GM21367 (cell line): ENCODE results near the gene VPS25.
"Not testable (repeated sequence)": the region's sequence is repeated elsewhere in the genome, so short reads cannot be mapped to it uniquely, and the experiment has no call there.

Experiments used
- ATAC-seq: cut with Tn5 transposase; IDR thresholded peaks from one replicate; pipeline ENCODE4 v1.9.1; 2021; ENCODE audit not compliant: unreplicated experiment

Gene VPS25

GRCh38 chr17:42773290-42774035 lies at the start of gene VPS25:
VPS25 (plus strand) TSS chr17:42773449; CDS start chr17:42773476, 27 bp downstream.
- ATAC-seq: peak; percentile 65

DNA sequence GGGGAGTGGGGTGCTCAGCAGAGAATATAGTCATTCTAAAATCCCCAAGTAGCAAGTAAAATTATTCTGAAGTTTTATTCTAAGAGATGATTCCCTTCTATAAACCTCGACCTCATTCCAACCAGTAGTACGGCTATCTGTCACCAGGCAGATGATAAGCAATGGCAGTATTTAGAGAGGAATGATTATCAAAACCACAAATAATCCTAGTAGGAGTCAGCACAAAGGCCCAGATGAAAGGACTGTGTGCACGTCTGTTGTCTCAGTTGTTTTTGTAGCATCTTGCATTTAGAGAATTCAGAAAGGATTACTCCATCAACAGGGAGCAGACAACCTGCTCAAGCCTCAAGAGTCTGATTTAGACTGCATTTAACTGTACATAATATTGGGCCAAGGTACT lies 49.6 kb upstream of the VPS25 start:
- ATAC-seq: no peak

DNA sequence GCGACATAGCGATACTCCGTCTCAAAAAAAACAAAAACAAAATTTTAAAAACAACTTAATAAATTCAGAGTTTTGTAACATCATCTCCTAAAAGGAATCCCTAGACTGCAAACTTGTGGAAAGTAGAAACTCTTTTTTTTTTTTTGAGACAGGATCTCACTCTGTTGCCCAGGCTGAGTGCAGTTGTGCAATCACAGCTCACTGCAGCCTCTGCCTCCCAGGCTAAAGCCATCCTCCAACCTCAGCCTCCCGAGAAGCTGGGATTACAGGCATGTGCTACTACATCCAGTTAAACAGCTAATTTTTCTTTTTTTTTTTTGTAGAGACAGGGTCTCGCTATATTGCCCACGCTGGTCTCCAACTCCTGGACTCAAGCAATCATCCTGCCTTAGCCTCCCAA lies 48.1 kb upstream of the VPS25 start:
- ATAC-seq: no peak

- no peak for ATAC-seq
These were observed 32.5 kb upstream of the VPS25 start for GRCh38 chr17:42740699-42741098.

DNA sequence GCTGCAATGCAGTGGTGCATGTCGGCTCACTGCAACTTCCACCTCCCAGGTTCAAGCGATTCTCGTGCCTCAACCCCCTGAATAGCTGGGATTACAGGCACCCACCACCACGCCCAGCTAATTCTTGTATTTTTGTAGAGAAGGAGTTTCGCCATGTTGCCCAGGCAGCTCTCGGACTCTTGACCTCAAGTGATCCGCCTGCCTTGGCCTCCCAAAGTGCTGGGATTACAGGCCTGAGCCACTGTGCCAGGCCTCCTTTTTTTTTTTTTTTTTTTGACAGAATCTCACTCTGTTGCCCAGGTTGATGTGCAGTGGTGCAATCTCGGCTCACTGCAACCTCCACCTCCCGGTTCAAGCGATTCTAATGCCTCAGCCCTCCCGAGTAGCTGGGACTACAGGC lies 30.3 kb upstream of the VPS25 start:
- not testable (repeated sequence) for ATAC-seq

- ATAC-seq: no peak
These were observed 29.5 kb upstream of the VPS25 start for GRCh38 chr17:42743595-42744282.

GRCh38 chr17:42744283-42744805 lies 28.9 kb upstream of the VPS25 start:
- peak; percentile 41 for ATAC-seq

GRCh38 chr17:42744806-42745617 lies 28.2 kb upstream of the VPS25 start, which contains the start of gene EZH1:
EZH1 (minus strand) TSS chr17:42745040; CDS start chr17:42728941, 16,099 bp downstream.
- ATAC-seq: peak; percentile 62

DNA sequence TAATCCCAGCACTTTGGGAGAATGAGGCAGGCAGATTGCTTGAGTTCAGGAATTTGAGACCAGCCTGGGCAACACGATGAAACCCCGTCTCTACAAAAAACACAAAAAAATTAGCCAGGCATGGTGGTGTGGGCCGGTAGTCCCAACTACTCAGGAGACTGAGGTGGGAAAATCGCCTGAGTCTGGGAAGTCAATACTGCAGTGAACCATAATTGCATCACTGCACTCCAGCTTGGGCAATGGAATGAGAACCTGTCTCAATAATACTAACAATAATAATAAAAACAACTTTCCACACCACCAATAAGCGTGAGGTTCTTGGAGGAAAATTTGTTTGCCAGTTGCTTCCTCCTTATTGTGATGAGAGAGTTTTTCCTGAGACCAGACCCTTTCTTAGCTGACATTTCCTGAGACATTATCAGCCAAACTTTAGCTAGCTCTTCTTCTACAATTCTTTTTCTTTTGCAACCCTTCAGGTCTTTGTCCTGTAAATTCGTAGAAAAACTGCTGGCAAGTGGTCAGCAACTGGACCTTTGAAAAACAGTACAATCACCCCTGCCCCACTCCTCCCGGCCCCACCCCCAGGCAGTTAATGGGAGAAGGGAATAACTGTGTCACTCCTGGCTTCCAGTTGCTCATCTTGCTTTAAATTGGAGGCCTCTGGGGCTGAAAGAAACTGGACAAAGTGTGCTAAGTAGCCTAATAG lies 24.9 kb upstream of the VPS25 start:
- ATAC-seq: no peak

- no peak for ATAC-seq
These were observed 24.1 kb upstream of the VPS25 start for GRCh38 chr17:42748908-42749798.

- no peak for ATAC-seq
These were observed 22.4 kb upstream of the VPS25 start for GRCh38 chr17:42750739-42751344.

GRCh38 chr17:42751628-42752027 lies 21.6 kb upstream of the VPS25 start:
- ATAC-seq: no peak

- no peak for ATAC-seq
These were observed 18.5 kb upstream of the VPS25 start for GRCh38 chr17:42754782-42755181.

DNA sequence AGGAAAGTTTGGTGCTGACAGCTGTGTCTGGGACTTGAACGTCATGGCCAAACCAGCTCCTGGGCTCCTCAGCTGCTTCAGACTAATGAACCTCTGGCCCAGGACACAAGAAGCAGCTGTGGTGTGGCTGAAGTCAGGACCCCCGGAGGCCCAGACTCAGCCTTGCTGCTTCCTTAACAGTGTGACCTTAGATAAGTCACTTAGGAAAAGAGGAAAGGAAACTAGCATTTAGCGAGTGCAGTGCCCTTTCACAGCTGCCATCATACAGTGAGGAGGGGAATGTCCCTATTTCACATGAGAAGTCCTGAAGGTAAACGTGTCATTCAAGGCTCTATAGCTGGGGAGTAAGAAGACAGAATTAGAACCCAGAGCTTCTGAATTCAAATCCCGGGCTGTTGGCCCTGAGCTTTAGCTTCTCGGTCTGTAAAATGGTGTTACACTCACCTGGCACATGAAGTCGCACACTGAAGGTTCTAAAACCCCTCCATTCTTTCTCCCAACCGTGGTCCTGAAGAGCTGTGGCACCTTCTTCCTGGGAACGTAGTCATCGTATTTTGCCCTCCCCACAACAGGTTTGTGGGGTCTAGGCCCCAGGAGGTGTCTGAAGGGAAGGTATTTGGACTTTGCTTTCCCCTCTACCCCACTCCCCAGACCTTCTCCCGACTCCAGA lies 13.1 kb upstream of the VPS25 start:
- no peak for ATAC-seq

DNA sequence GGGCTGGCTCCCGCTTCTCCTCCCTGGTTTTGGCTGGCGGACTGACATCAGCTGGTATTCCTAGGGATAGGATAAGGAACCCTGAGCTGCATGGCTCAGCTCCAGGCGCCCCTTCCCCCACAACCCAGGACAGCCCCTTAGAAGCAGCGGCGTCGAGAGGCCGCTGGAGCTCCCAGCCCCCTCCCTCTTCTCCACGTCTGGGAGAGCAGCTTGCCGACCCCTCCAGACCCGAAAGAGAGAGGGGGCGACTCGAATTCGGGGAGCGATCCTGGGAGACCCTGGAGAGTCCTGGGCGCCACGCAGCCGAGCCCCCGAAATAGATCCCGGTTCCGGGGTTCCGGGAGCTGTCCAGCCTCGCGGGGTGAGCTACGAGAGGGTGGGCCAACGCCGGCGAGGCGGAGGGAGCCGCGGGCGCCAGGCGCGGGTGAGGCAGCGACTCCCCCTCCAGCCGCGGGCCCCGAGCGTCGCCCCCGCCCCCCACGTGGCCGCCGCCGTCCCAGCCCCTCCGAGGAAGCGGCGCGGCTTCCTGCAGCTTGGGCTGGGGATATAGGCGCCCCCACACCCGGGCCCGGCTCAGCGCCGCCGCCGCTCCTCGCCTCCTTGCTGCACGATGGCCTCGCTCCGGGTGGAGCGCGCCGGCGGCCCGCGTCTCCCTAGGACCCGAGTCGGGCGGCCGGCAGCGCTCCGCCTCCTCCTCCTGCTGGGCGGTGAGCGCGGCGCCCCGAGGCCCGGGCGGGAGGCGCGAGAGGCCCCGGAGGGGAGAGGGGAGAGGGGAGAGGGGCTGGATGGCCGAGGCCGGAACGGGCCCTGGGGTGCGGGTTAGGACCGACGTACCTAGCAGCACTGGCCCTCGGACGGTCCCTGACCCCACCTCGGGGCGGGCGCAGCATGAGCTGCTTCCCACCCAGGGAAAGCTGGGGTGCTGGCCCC lies 12.3 kb upstream of the VPS25 start, which contains the start of gene RAMP2:
Gene RAMP2 (plus strand): TSS at position 576 of the 930 bp plus-strand sequence. CDS start 35 bp downstream, at position 611.
- ATAC-seq: no peak

GRCh38 chr17:42761638-42762037 lies 11.6 kb upstream of the VPS25 start:
- ATAC-seq: no peak

DNA sequence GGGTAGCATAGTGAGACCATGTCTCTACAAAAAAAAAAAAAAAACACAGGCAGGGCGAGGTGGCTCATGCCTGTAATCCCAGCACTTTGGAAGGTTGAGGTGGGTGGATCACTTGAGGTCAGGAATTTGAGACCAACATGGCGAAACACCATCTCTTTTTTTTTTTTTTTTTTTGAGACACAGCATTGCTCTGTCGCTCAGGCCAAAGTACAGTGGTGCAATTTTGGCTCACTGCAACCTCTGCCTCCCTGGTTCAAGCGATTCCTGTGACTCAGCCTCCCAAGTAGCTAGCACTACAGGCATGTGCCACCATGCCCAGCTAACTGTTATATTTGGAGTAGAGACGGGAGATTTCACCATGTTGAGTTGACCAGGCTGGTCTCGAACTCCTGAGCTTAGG lies 7.1 kb upstream of the VPS25 start:
- no peak for ATAC-seq

DNA sequence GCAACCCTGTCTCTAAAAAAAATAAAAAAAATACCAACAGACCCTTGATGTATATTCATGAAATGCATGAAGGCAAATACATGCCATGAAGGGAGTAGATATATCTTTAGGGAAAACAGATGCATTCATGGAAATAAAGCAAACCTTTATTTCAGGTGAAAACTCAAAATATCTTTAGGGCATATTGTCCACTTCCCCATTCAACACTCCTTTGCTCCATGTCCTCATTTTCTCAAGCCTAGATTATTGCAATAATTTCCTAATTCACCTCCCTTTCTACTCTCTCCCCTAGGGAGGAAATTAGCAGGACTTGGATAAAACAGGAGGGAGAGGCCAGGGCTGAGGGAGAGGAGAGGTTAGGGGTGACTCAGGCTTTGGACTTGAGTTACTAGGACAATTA lies 5.7 kb upstream of the VPS25 start:
- ATAC-seq: no peak
